Stimulated activated CD8-positive, alpha-beta memory T cell treated with anti-CD3 and anti-CD28 coated beads, Interleukin-4, amount 100 ng/mL, for 48 hours (primary cell): ENCODE data around the gene CACNG7.
A peak's percentile ranks its signal among the peaks of the same experiment; 100 is the strongest.

Experiments used
- DNase-seq: peaks from one replicate; pipeline ENCODE4 v3.0.0-alpha.2; 2020

The CACNG7 gene

DNA sequence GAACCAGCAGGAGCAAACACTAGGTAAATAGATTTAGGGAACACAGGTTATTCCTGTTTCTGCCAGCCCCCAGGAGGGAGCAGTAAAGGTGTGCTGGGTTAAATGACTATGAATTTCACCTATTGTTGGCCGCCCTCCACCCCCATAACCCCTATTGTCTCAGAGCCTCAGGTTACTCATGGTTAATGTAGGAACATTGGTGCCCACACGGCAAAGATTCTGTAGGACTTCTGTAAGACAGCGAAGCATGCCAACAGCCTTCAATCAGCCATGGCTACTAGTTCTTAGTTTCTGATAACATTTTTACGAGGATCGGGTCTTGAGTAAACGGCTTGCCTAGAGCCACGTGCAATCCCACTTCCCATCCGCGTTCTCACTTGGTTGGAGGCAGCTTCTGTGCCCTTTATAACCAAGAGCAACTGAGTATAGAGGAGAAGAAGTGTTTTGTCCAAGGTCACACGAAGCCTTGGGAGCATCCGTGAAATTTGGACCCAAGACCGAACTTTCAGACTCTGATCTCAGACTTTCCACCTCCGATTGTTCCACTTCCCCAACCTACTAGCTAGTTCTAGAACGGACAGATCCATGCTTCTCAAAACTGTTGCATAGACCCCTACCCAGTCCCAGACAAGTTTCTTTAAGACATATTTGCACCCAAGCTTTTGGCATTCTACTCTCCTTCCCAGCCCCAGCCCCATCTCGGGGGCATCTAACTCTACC lies 48.5 kb downstream of the CACNG7 start:
- DNase-seq: no peak

DNA sequence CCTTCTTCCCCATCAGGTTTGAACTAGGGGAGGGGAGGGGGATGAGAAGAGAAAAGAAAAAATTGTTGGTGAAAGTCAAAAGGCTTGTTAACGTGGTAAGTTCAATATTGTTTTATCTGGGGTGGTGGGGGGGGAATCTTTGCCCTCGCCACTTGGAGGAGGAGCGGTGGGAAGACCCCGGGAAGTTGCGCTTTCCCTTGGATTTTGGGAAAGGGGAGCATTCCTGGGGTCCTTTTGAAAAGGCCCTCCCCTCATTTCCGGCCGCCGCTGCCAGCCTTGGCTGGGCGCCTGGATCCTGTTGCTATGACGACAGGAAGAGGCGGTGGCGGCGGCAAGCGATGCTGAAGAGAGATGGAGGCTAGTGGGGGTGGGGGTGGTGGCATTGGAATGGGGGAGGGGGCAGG lies 49.1 kb downstream of the CACNG7 start:
- no peak for DNase-seq

DNA sequence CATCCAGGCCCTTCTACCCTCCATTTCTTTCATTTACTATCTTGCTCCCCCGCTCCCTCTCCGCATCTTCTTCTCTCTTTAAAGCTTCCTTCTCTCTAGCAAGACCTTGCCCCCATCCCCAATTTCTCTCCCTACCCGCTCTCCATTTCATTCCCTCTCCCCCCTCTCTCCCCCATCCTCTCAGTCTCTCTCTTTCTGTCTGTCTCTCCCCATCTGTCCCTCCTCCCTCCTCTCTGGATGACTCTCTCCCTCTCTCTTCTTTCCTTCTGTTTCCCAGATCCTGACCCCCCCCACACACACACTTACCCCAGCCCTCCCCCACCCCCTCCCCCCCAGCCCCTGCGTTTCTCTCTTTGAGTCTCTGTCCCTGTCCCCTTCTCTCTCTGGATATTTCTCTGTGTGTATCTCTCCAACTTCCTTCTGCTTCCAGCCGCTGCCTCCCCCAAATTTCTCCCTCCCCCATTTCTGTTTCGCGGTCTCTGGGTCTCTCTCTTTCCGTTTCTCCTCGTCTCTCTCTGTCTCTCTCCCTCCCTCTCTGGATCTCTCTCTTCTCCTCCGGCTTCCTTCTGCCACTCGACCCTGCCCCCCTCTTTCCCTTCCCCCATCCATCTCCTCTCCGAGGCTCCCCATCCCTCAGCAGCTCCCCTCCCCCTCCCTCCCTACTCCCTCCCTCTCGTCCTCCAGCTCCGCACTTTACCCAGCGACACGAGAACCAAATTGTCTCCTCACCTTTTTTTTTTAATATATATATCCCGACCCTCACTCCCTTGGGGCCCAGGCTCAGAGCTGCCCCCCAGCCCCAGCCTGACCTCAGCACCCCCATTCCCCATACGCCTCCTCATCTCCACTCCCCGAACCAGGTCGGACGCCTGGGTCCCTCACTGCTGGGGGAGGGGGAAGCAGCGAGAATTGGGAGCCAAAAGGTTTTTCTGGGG lies 50.0 kb downstream of the CACNG7 start:
- no peak for DNase-seq

DNA sequence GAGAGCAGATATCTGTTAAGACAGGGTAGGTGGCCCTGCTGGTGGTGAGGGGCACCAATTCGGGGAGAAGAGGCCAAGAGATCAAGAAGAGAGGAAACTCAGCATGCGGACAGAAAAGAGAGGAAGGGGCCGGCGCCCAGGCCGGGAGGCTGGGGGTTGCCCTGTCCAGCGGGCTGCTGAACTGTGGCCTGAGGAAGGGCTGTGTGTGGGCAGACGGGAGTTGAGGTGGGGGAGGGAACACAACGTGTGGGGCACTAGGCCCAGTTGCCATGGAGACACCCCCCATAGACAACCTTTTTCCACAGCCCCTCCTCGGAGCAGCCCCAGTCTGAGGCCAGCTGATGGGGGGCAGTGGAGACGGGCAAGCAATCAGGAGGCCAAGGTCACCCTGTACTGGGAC lies 51.1 kb downstream of the CACNG7 start:
- DNase-seq: no peak

DNA sequence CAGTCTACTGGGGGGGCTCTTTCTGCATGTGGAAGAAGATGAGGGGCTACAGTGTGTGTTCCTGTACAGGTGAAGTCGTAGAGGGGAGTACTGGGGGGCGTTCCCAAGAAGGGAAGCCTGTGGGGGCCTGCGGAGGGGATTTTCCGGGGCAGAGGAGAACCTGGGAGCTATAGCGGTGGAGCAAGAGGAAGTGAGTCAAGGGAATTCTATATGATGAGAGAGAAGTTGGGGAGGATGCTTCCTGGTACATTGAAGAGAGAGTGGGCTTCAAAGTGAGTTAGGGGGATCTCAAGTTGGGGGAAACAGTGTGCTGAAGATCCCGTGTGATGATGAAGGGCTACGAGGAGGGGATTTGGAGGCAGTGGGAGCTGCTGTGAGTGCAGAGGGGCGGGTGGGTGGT lies 51.8 kb downstream of the CACNG7 start:
- DNase-seq: no peak

GRCh38 chr19:53961523-53962356 lies 52.7 kb downstream of the CACNG7 start:
- DNase-seq: no peak

GRCh38 chr19:53962887-53963431 lies 53.9 kb downstream of the CACNG7 start, which contains the start of gene CACNG8:
TSS of gene CACNG8 (plus strand) at chr19:53962937.
- no peak for DNase-seq

DNA sequence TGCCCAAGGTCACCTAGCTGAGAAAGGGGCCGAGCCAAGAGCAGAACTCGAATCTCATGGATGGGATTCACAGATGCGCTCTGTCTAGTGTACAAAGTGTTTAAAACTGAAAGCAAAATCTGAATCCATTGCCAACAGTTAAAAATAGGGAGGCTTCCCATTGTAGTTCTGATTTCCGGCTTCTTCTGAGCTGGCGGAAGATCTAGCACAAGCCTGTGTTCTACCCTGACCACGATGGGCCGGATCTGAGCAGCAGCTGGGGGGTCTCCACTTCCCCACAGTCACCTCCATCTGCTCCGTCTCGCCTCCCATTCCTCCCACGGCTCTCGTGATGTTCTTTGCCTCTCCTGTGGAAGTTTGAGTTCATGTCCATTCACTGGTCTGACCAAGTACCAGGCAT lies 56.0 kb downstream of the CACNG7 start:
- no peak for DNase-seq

- no peak for DNase-seq
These were observed 57.9 kb downstream of the CACNG7 start for GRCh38 chr19:53966931-53967330.

DNA sequence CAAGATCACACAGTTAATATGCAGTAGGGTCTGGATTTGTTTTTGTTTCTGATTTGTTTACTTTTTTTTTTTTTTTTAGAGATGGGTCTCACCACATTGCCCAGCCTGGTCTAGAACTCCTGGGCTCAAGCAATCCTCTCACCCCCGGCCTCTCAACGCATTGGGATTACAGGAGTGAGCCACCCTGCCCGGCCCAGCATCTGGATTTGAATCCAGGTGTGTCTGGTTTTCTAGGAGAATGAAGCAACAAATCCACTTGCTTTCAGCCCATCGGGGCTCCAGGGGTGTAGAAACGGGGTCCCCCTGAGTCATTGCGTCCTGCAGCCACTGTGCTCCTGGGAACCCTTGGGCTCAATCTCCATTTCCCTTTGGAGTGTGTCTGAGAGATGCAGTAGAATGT lies 60.3 kb downstream of the CACNG7 start:
- no peak for DNase-seq

DNA sequence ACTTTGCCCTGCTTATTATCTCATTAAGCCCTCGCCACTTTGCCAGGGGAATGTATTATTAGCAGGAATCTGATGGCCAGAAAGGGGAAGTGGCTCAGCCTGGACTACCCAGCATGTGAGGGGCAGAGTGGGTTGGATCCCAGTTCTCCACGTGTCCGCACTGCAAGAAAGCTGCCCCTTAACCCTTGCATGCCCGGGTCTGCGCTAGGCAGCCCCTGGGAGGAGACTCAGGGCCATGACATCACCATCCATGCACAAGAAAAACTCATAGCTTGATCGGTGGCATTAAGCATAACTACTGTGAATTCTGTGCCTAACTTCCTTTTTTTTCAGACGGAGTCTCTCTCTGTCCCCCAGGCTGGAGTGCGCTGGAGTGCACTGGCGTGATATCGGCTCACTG lies 62.6 kb downstream of the CACNG7 start:
- DNase-seq: no peak

- DNase-seq: peak; percentile 74
These were observed 68.4 kb downstream of the CACNG7 start for GRCh38 chr19:53977429-53977990.

GRCh38 chr19:53977991-53978731 lies 69.1 kb downstream of the CACNG7 start:
- peak; percentile 62 for DNase-seq

GRCh38 chr19:53978975-53979801 lies 70.1 kb downstream of the CACNG7 start:
- DNase-seq: no peak

DNA sequence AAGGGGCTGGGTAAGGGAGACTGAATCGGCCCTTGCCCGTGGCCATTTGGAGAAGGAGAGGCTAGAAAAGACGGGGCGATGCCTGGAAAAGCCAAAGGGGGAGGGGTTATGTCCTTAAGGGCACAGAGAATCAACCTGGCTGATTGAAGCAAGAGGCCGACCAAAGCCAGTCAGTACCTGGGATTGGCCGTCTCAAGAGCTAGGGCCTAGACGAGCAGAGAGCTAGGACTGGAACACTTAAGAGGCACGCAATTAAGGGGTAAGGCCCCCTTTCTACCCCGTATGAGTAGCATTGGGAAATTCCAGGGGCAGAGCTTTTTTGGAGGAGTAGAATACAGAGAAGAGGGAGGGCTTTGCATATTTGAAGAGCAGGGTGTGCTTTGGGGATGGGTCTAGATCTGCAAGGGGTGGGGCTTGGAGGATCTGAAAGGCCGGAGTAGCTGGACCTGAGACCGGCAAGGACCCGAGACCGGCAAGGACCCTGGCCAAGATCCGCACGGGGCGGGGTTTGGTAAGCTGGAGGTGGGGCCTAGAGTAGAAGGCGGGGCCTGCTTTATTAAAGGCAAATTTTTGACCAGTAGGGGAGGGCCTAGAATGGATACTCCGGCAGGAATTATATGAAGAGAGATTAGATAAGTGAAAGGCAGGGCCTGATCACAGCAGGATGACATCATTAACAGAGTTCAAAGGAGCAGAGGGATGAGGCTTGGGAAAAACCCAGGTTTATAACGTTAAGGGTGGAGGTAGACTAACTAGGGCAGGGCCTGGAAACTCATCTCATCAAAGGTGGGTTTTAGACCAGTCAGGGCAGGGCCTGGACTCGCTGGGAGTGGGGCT lies 71.7 kb downstream of the CACNG7 start:
- no peak for DNase-seq

GRCh38 chr19:53981376-53981951 lies 72.4 kb downstream of the CACNG7 start:
- DNase-seq: no peak

- DNase-seq: no peak
These were observed 72.9 kb downstream of the CACNG7 start for GRCh38 chr19:53982001-53982451.

GRCh38 chr19:53982611-53983010 lies 73.5 kb downstream of the CACNG7 start:
- DNase-seq: no peak
